GM12878 (cell line): ENCODE results near the gene OOSP3. TPM values are rescaled to one million over a fixed set of nuclear protein-coding genes. Genes with fewer than 3 reads are reported as not detected.
"Not testable (repeated sequence)": the region's sequence is repeated elsewhere in the genome, so short reads cannot be mapped to it uniquely, and the experiment has no call there.

Source experiments
- ATAC-seq: fragments of 200-7000 bp; cut with Tn5 transposase; 3 replicates; pipeline ENCODE4 v1.9.1; 2020; ENCODE audit warnings: mild to moderate bottlenecking, moderate library complexity
- BruUV-seq: library from RNA; stranded (reverse); fragments of 400-500 nt; replicated peaks from 2 replicates; lab custom pipeline; 2021; lab: Mats Ljungman, UMichigan
- CTCF ChIA-PET: fragments of 300-600 bp; sonication (Branson Sonifier 250); formaldehyde crosslinking; extraction: SDS; loops from one replicate; lab custom pipeline; 2021; ENCODE audit warnings: inconsistent platforms; lab: Yijun Ruan, JAX
- POLR2A ChIA-PET: fragments of 350-600 bp; formaldehyde crosslinking; extraction: SDS; loops from one replicate; lab custom pipeline; 2021; ENCODE audit warnings: inconsistent platforms; lab: Charles Lee
- RAD21 ChIA-PET: fragments of 300-600 bp; sonication (Branson Sonifier 250); formaldehyde crosslinking; loops from one replicate; lab custom pipeline; 2023; ENCODE audit warnings: antibody characterized with exemption; ENCODE audit not compliant: unreplicated experiment; lab: Charles Lee
- SMC1A ChIA-PET: fragments of 300-600 bp; sonication (Branson Sonifier 250); formaldehyde crosslinking; loops from one replicate; lab custom pipeline; 2023; ENCODE audit not compliant: unreplicated experiment, uncharacterized antibody; lab: Charles Lee
- DNase-seq: peaks from one replicate; pipeline ENCODE4 v3.0.0-alpha.2; 2011; ENCODE audit warnings: low read depth, low spot score
- FAIRE-seq: peaks from 3 replicates; lab custom pipeline; 2011; peaks lifted over from hg19 to GRCh38; lab: Jason Lieb, UNC
- H2AFZ ChIP-seq: 2 replicates; pipeline ENCODE4 v1.6.0; 2011; ENCODE audit warnings: low read depth, low read length, control low read depth; ENCODE audit not compliant: control insufficient read depth
- H3K27ac ChIP-seq: 2 replicates; pipeline ENCODE4 v1.5.1; 2011; ENCODE audit warnings: control low read depth; ENCODE audit not compliant: control insufficient read depth, insufficient read depth
- H3K27me3 ChIP-seq, 2 experiments: replicated peaks in 1 of 2; 2 replicates each; pipeline versions ENCODE4 v1.6.0 to v1.6.1; 2011; ENCODE audit warnings: low read length in 1 of 2; ENCODE audit not compliant: control insufficient read depth in 2 of 2, insufficient read depth in 2 of 2
- H3K36me3 ChIP-seq, 2 experiments: 2 replicates each; pipeline ENCODE4 v1.5.1; 2011; ENCODE audit warnings: low read length in 1 of 2; ENCODE audit not compliant: control insufficient read depth in 2 of 2, insufficient read depth in 2 of 2
- H3K4me1 ChIP-seq: 2 replicates; pipeline ENCODE4 v1.6.1; 2011; ENCODE audit warnings: mild to moderate bottlenecking, low read length, moderate library complexity, mixed read lengths; ENCODE audit not compliant: control insufficient read depth, insufficient read depth
- H3K4me2 ChIP-seq: 2 replicates; pipeline ENCODE4 v1.6.0; 2011; ENCODE audit warnings: control low read depth; ENCODE audit not compliant: control insufficient read depth, insufficient read depth
- H3K4me3 ChIP-seq: fragments of 200-600 bp; sonication (generic); 2 replicates; pipeline ENCODE4 v1.5.1; 2016
- H3K79me2 ChIP-seq: 2 replicates; pipeline ENCODE4 v1.6.0; 2011; ENCODE audit warnings: low read length; ENCODE audit not compliant: control insufficient read depth, insufficient read depth
- H3K9ac ChIP-seq: 2 replicates; pipeline ENCODE4 v1.8.0; 2011; ENCODE audit warnings: low read length, control low read depth, mixed read lengths; ENCODE audit not compliant: control insufficient read depth, insufficient read depth
- H3K9me3 ChIP-seq: replicated peaks from 3 replicates; pipeline ENCODE4 v1.5.1; 2011; ENCODE audit warnings: mild to moderate bottlenecking, low read length; ENCODE audit not compliant: control insufficient read depth, insufficient read depth
- H4K20me1 ChIP-seq: 2 replicates; pipeline ENCODE4 v1.6.0; 2011; ENCODE audit not compliant: control insufficient read depth, insufficient read depth
- CBFB ChIP-seq: IDR thresholded peaks from 2 replicates; pipeline ENCODE4 v1.6.1; 2016; ENCODE audit warnings: antibody characterized with exemption, low read depth
- CTCF ChIP-seq, 3 experiments: IDR thresholded peaks in 2 of 3; conservative IDR thresholded peaks in 1 of 3; 2 replicates each; pipeline ENCODE4 v1.5.1; 2011; ENCODE audit warnings: low read depth in 3 of 3, low read length in 3 of 3, mild to moderate bottlenecking in 3 of 3, control low read depth in 2 of 3, moderate library complexity in 2 of 3, inconsistent platforms in 1 of 3, mixed read lengths in 1 of 3; ENCODE audit not compliant: control insufficient read depth in 2 of 3, insufficient read depth in 1 of 3; ENCODE audit errors: extremely low read depth in 1 of 3
- GATAD2B ChIP-seq: fragments of 450-650 bp; conservative IDR thresholded peaks from 2 replicates; pipeline ENCODE4 v1.6.1; 2017; ENCODE audit warnings: low read depth, mild to moderate bottlenecking, moderate library complexity
- IKZF1 ChIP-seq: fragments of 450-650 bp; conservative IDR thresholded peaks from 2 replicates; pipeline ENCODE4 v1.6.1; 2017; ENCODE audit warnings: antibody characterized with exemption, mild to moderate bottlenecking
- KDM1A ChIP-seq: fragments of 200-600 bp; sonication (generic); IDR thresholded peaks from 2 replicates; pipeline ENCODE4 v1.6.1; 2016; ENCODE audit warnings: borderline replicate concordance
- NFYB ChIP-seq: IDR thresholded peaks from 2 replicates; pipeline ENCODE4 v1.6.1; 2011; ENCODE audit warnings: low read depth, mild to moderate bottlenecking, low read length, improper control_type of control experiment, moderate library complexity; ENCODE audit not compliant: insufficient read depth
- RAD21 ChIP-seq: IDR thresholded peaks from 2 replicates; pipeline ENCODE4 v1.6.1; 2011; ENCODE audit warnings: mild to moderate bottlenecking, low read depth, low read length, moderate library complexity; ENCODE audit not compliant: insufficient read depth
- RUNX3 ChIP-seq: IDR thresholded peaks from 2 replicates; pipeline ENCODE4 v1.6.1; 2012; ENCODE audit warnings: low read length, inconsistent platforms
- SMC3 ChIP-seq: IDR thresholded peaks from 2 replicates; pipeline ENCODE4 v1.6.1; 2011; ENCODE audit warnings: low read length, improper control_type of control experiment, borderline replicate concordance
- TARDBP ChIP-seq: IDR thresholded peaks from 2 replicates; pipeline ENCODE4 v1.6.1; 2016; ENCODE audit warnings: borderline replicate concordance
- in situ Hi-C: fragments of 300-500 bp; cut with MboI; formaldehyde crosslinking; loops from 9 replicates; pipeline ENCODE4 v1.14.3; 2018; ENCODE audit warnings: mixed read lengths
- intact Hi-C: fragments of 100-400 bp; cut with micrococcal nuclease; formaldehyde crosslinking; loops from one replicate; pipeline ENCODE4 v1.14.2; 2022; ENCODE audit not compliant: unreplicated experiment
- polyA plus RNA-seq, 11 experiments: library from polyadenylated mRNA; depleted of rRNA in 4 of 11; unstranded in 6 of 11; stranded (reverse) in 5 of 11; fragments of >200 nt; fragmentation: Nextera tagmentation in 4 of 11; fragmentation: Illumina TruSeq in 1 of 11; extraction: Ambion mirVana in 4 of 11; extraction: Trizol in 1 of 11; gene quantifications; 1 replicate in 1 of 11; 2 replicates in 10 of 11; pipeline versions ENCODE4 v1.2.1 to v1.2.3, GENCODE V29; 2011 to 2016; ENCODE audit warnings: inconsistent platforms in 2 of 11, missing spikeins in 2 of 11, low read depth in 1 of 11
- total RNA-seq, 4 experiments: library from RNA; depleted of rRNA in 3 of 4; stranded (reverse); fragments of >200 nt in 3 of 4; fragmentation: Illumina TruSeq in 1 of 4; extraction: Trizol in 1 of 4; gene quantifications; 2 replicates each; pipeline versions ENCODE4 v1.2.1 to v1.2.3, GENCODE V29; 2013 to 2021
- TF ChIP-seq, protein P1 (sequence below): fragments of 450-650 bp; IDR thresholded peaks from 2 replicates; pipeline ENCODE4 v1.6.1; 2017; ENCODE audit warnings: mild to moderate bottlenecking, low read depth, inconsistent platforms; ENCODE audit not compliant: poor library complexity, severe bottlenecking
- TF ChIP-seq, protein P2 (sequence below): fragments of 150-350 bp; IDR thresholded peaks from 2 replicates; pipeline ENCODE4 v1.6.1; 2014; ENCODE audit warnings: mild to moderate bottlenecking, low read depth, low read length

The OOSP3 gene
- total and polyA plus RNA-seq, 10 of the 15 experiments (the other 5 are each of a cell fraction or from before 2014, with no cell fraction given), result 0.07 TPM; not detected in 9

GRCh38 chr11:59883597-59883996 is 5.0 kb downstream of the OOSP3 start (continued):
- TF ChIP-seq, protein P1, sequence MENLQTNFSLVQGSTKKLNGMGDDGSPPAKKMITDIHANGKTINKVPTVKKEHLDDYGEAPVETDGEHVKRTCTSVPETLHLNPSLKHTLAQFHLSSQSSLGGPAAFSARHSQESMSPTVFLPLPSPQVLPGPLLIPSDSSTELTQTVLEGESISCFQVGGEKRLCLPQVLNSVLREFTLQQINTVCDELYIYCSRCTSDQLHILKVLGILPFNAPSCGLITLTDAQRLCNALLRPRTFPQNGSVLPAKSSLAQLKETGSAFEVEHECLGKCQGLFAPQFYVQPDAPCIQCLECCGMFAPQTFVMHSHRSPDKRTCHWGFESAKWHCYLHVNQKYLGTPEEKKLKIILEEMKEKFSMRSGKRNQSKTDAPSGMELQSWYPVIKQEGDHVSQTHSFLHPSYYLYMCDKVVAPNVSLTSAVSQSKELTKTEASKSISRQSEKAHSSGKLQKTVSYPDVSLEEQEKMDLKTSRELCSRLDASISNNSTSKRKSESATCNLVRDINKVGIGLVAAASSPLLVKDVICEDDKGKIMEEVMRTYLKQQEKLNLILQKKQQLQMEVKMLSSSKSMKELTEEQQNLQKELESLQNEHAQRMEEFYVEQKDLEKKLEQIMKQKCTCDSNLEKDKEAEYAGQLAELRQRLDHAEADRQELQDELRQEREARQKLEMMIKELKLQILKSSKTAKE, result no peak
- TF ChIP-seq TARDBP (no peak), RUNX3 (no peak), GATAD2B (no peak), IKZF1 (no peak), NFYB (no peak), SMC3 (no peak), KDM1A (no peak), RAD21 (no peak), CBFB (no peak), CTCF (IDR thresholded peaks at IDR 0.05 in 2 of 3, conservative IDR thresholded peaks at IDR 0.05 in 1 of 3; ENCODE audit: control insufficient read depth in 2 of 3, extremely low read depth in 1 of 3, insufficient read depth in 1 of 3, low read depth in 3 of 3, low read length in 3 of 3) (no peak)
- TF ChIP-seq, protein P2, sequence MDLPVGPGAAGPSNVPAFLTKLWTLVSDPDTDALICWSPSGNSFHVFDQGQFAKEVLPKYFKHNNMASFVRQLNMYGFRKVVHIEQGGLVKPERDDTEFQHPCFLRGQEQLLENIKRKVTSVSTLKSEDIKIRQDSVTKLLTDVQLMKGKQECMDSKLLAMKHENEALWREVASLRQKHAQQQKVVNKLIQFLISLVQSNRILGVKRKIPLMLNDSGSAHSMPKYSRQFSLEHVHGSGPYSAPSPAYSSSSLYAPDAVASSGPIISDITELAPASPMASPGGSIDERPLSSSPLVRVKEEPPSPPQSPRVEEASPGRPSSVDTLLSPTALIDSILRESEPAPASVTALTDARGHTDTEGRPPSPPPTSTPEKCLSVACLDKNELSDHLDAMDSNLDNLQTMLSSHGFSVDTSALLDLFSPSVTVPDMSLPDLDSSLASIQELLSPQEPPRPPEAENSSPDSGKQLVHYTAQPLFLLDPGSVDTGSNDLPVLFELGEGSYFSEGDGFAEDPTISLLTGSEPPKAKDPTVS, result no peak
- TF ChIP-seq, all 136 proteins: peak for 0

- H3K27ac ChIP-seq, H3K27me3 ChIP-seq, H3K9me3 ChIP-seq, H3K9ac ChIP-seq, in situ Hi-C loops, DNase-seq, H2AFZ ChIP-seq, H3K79me2 ChIP-seq, H3K36me3 ChIP-seq, FAIRE-seq, intact Hi-C loops, H3K4me1 ChIP-seq, RAD21 ChIA-PET, POLR2A ChIA-PET, H4K20me1 ChIP-seq, H3K4me2 ChIP-seq, ATAC-seq, H3K4me3 ChIP-seq, SMC1A ChIA-PET, CTCF ChIA-PET, BruUV-seq: not testable (repeated sequence)
These were observed 8.6 kb downstream of the OOSP3 start for GRCh38 chr11:59887156-59887555.
